B cell (primary cell): ENCODE data around the gene GPR108. TPM values are rescaled to one million over a fixed set of nuclear protein-coding genes. Genes with fewer than 3 reads are reported as not detected.

ENCODE experiments used
- ATAC-seq: fragments of 200-7000 bp; cut with Tn5 transposase; one replicate; pipeline ENCODE4 v1.10.0; 2021; ENCODE audit warnings: low read depth, mild to moderate bottlenecking, moderate number of reproducible peaks, moderate library complexity
- CTCF ChIA-PET: fragments of 350-600 bp; sonication (Branson Sonifier 250); formaldehyde crosslinking; loops from one replicate; lab custom pipeline; 2021; ENCODE audit warnings: antibody characterized with exemption, inconsistent platforms; lab: Charles Lee
- POLR2A ChIA-PET: fragments of 350-600 bp; sonication (Branson Sonifier 250); formaldehyde crosslinking; loops from one replicate; lab custom pipeline; 2021; ENCODE audit warnings: antibody characterized with exemption; lab: Charles Lee
- DNase-seq: peaks from one replicate; pipeline ENCODE4 v3.0.0; 2013
- H2AFZ ChIP-seq: 2 replicates; pipeline ENCODE4 v1.6.1; 2012; ENCODE audit warnings: mild to moderate bottlenecking, low read depth, low read length; ENCODE audit not compliant: insufficient read depth, poor library complexity, severe bottlenecking
- H3K27ac ChIP-seq, 2 donors: 1 replicate in 1 of 2; 2 replicates in 1 of 2; pipeline ENCODE4 v1.5.1; 2012 to 2013; ENCODE audit warnings: low read length in 2 of 2, mild to moderate bottlenecking in 2 of 2, moderate library complexity in 1 of 2
- H3K27me3 ChIP-seq, 4 experiments: fragments of 200-600 bp in 1 of 4; sonication (generic) in 1 of 4; replicated peaks in 1 of 4; 1 replicate in 2 of 4; 2 replicates in 2 of 4; pipeline versions ENCODE4 v1.6.1 to v1.7.0; 2013 to 2016; ENCODE audit warnings: low read length in 3 of 4, mild to moderate bottlenecking in 2 of 4, mixed read lengths in 1 of 4, moderate library complexity in 1 of 4; ENCODE audit not compliant: insufficient read depth in 4 of 4, control insufficient read depth in 3 of 4; ENCODE audit errors: control extremely low read depth in 1 of 4
- H3K36me3 ChIP-seq, 2 experiments: replicated peaks in 1 of 2; 1 replicate in 1 of 2; 2 replicates in 1 of 2; pipeline versions ENCODE4 v1.6.1 to v1.7.1; 2013; ENCODE audit warnings: low read length in 1 of 2; ENCODE audit not compliant: insufficient read depth in 2 of 2, control insufficient read depth in 1 of 2; ENCODE audit errors: control extremely low read depth in 1 of 2, extremely low read depth in 1 of 2
- H3K4me1 ChIP-seq, 2 donors: fragments of 200-600 bp in 1 of 2; sonication (generic) in 1 of 2; 1 replicate in 1 of 2; 2 replicates in 1 of 2; pipeline versions ENCODE4 v1.5.1 to v1.6.1; 2013 to 2017; ENCODE audit warnings: low read length in 2 of 2; ENCODE audit not compliant: control insufficient read depth in 2 of 2, insufficient read depth in 2 of 2
- H3K4me2 ChIP-seq: replicated peaks from 2 replicates; pipeline ENCODE3; 2012; ENCODE audit warnings: mild to moderate bottlenecking, low read depth, low read length; ENCODE audit not compliant: poor library complexity, severe bottlenecking
- H3K4me3 ChIP-seq, 5 experiments: fragments of 200-600 bp in 1 of 5; sonication (generic) in 1 of 5; 1 replicate in 3 of 5; 2 replicates in 2 of 5; pipeline versions ENCODE4 v1.5.1 to v1.7.0; 2011 to 2016; ENCODE audit warnings: low read length in 4 of 5, mild to moderate bottlenecking in 4 of 5, low read depth in 2 of 5, control low read depth in 1 of 5, moderate library complexity in 1 of 5; ENCODE audit not compliant: insufficient read depth in 1 of 5; ENCODE audit errors: control extremely low read depth in 1 of 5, extremely low read depth in 1 of 5
- H3K79me2 ChIP-seq: fragments of 200-600 bp; sonication (generic); one replicate; pipeline ENCODE4 v1.6.0; 2016; ENCODE audit warnings: low read length; ENCODE audit not compliant: control insufficient read depth, insufficient read depth
- H3K9ac ChIP-seq: fragments of 200-600 bp; sonication (generic); 2 replicates; pipeline ENCODE4 v1.6.1; 2017; ENCODE audit warnings: mild to moderate bottlenecking, low read length, moderate library complexity
- H3K9me3 ChIP-seq, 3 donors: one replicate each; pipeline versions ENCODE4 v1.6.1 to v1.7.1; 2013; ENCODE audit warnings: low read length in 2 of 3; ENCODE audit not compliant: control insufficient read depth in 2 of 3, insufficient read depth in 1 of 3; ENCODE audit errors: control extremely low read depth in 1 of 3
- H4K20me1 ChIP-seq: 2 replicates; pipeline ENCODE4 v1.6.0; 2012; ENCODE audit warnings: mild to moderate bottlenecking, low read length; ENCODE audit not compliant: insufficient read depth, control insufficient read depth, poor library complexity, severe bottlenecking
- H3K27ac Mint-ChIP-seq: one replicate; pipeline ENCODE4 v1.8.0; 2021; ENCODE audit warnings: mixed read lengths
- H3K27me3 Mint-ChIP-seq: one replicate; pipeline ENCODE4 v1.8.0; 2021; ENCODE audit warnings: mixed read lengths
- H3K4me1 Mint-ChIP-seq: one replicate; pipeline ENCODE4 v1.8.0; 2021; ENCODE audit warnings: mixed read lengths
- H3K4me3 Mint-ChIP-seq: one replicate; pipeline ENCODE4 v1.8.0; 2021; ENCODE audit warnings: mixed read lengths
- H3K9me3 Mint-ChIP-seq: one replicate; pipeline ENCODE4 v1.8.0; 2022; ENCODE audit warnings: mixed read lengths; ENCODE audit not compliant: insufficient read depth
- EZH2 ChIP-seq: IDR thresholded peaks from 2 replicates; pipeline ENCODE4 v1.6.1; 2012; ENCODE audit warnings: borderline replicate concordance, low read depth, mild to moderate bottlenecking, moderate library complexity, low read length; ENCODE audit not compliant: insufficient read depth, poor library complexity, severe bottlenecking
- WGBS: methylation state at CpG from one replicate; pipeline ENCODE4 v1.1.5; 2013; ENCODE audit warnings: missing lambda C conversion rate; ENCODE audit not compliant: insufficient coverage; 5-methylcytosine and 5-hydroxymethylcytosine counted together
- intact Hi-C: fragments of 100-400 bp; cut with micrococcal nuclease; formaldehyde crosslinking; loops from one replicate; pipeline ENCODE4 v1.10.0; 2022
- polyA plus RNA-seq: library from polyadenylated mRNA; depleted of rRNA; stranded (reverse); fragments of >200 nt; gene quantifications from 2 replicates; pipeline ENCODE4 v1.2.3, GENCODE V29; 2012
- total RNA-seq, 2 donors: library from RNA; stranded (reverse); fragments of 120-200 nt in 1 of 2; gene quantifications; 1 replicate in 1 of 2; 2 replicates in 1 of 2; pipeline versions ENCODE4 v1.2.3 to v1.2.4, GENCODE V29; 2013 to 2022
- TF ChIP-seq, protein P1 (sequence below): fragments of 200-600 bp; IDR thresholded peaks from one replicate; pipeline ENCODE4 v1.8.0; 2022; ENCODE audit warnings: antibody characterized with exemption, mild to moderate bottlenecking

GPR108 gene
- total and polyA plus RNA-seq, 2 donors (not counting 1 experiment from before 2014, with no cell fraction given) = 79.0 to 82.5 TPM

GRCh38 chr19:6728346-6728745, 9.0 kb downstream of the GPR108 start:
- DNase-seq = no peak
- peak overlapping the region; percentile 17 for H3K4me3 Mint-ChIP-seq
- intact Hi-C loops = loop anchor here (10.0 kb wide), 1 partner anchor 54 kb away; the partner anchor contains the start of gene TNFSF14

More at GRCh38 chr19:6728346-6728745, 9.0 kb downstream of the GPR108 start:
- peak; percentile 31 for ATAC-seq
- Histone ChIP-seq H3K27ac (peak overlapping the region; percentile 2 to 59), H2AFZ (peak overlapping the region; percentile 58), H3K4me3 (no peak overlapping the region), H3K4me1 (peaks cover 32 to 33% of the 10 kb centered on the region in 2 donors), H3K9me3 (peaks cover 0 to 3% (median 0%) of the 10 kb centered on the region in 3 donors), H3K36me3 (peaks cover 0 to 8% of the 10 kb centered on the region in 2 experiments), H4K20me1 (no peaks in the 10 kb centered on the region), H3K9ac (no peak overlapping the region), H3K79me2 (peaks cover 5% of the 10 kb centered on the region), H3K4me2 (peak overlapping the region; percentile 63), H3K27me3 (no peaks in the 10 kb centered on the region)
- H3K27ac Mint-ChIP-seq = peak overlapping the region; percentile 73
- ChIA-PET POLR2A (interaction anchor here (0.6 kb wide), 1 partner anchor 125 kb away, joined by 4 read pairs; no protein-coding TSS in a partner anchor), CTCF (interaction anchor here (0.7 to 1.4 kb wide), 4 partner anchors 8 to 568 kb away, joined by 3 to 4 read pairs (median 3); no protein-coding TSS in a partner anchor)
- H3K27me3 Mint-ChIP-seq = no peaks in the 10 kb centered on the region
- peaks cover 43% of the 10 kb centered on the region for H3K4me1 Mint-ChIP-seq
- WGBS = 0% methylated on average over 8 of the region's 8 CpGs
- no peaks in the 10 kb centered on the region for H3K9me3 Mint-ChIP-seq
- no peak for TF ChIP-seq EZH2
- TF ChIP-seq, protein P1, sequence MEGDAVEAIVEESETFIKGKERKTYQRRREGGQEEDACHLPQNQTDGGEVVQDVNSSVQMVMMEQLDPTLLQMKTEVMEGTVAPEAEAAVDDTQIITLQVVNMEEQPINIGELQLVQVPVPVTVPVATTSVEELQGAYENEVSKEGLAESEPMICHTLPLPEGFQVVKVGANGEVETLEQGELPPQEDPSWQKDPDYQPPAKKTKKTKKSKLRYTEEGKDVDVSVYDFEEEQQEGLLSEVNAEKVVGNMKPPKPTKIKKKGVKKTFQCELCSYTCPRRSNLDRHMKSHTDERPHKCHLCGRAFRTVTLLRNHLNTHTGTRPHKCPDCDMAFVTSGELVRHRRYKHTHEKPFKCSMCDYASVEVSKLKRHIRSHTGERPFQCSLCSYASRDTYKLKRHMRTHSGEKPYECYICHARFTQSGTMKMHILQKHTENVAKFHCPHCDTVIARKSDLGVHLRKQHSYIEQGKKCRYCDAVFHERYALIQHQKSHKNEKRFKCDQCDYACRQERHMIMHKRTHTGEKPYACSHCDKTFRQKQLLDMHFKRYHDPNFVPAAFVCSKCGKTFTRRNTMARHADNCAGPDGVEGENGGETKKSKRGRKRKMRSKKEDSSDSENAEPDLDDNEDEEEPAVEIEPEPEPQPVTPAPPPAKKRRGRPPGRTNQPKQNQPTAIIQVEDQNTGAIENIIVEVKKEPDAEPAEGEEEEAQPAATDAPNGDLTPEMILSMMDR = no peak
